GM18520 (cell line): ENCODE data around the gene CARS2.
"Not testable (repeated sequence)": the region's sequence is repeated elsewhere in the genome, so short reads cannot be mapped to it uniquely, and the experiment has no call there.

Experiments
- ATAC-seq: cut with Tn5 transposase; IDR thresholded peaks from one replicate; pipeline ENCODE4 v1.9.1; 2021; ENCODE audit not compliant: unreplicated experiment

CARS2 gene

GRCh38 chr13:110639935-110640334 lies 66.0 kb downstream of the CARS2 start:
- ATAC-seq: no peak

GRCh38 chr13:110638814-110639806 lies 66.8 kb downstream of the CARS2 start:
- no peak for ATAC-seq

- no peak for ATAC-seq
These were observed 67.7 kb downstream of the CARS2 start for GRCh38 chr13:110638257-110638656.

- ATAC-seq: no peak
These were observed 68.2 kb downstream of the CARS2 start for GRCh38 chr13:110637747-110638146.

- no peak for ATAC-seq
These were observed 68.6 kb downstream of the CARS2 start for GRCh38 chr13:110637275-110637674.

GRCh38 chr13:110636701-110637201 lies 69.2 kb downstream of the CARS2 start:
- no peak for ATAC-seq

- no peak for ATAC-seq
These were observed 69.9 kb downstream of the CARS2 start for GRCh38 chr13:110636053-110636475.

- ATAC-seq: no peak
These were observed 70.4 kb downstream of the CARS2 start for GRCh38 chr13:110635405-110636002.

GRCh38 chr13:110634558-110634957 lies 71.4 kb downstream of the CARS2 start:
- ATAC-seq: no peak

GRCh38 chr13:110633776-110634175 lies 72.1 kb downstream of the CARS2 start:
- ATAC-seq: no peak

- not testable (repeated sequence) for ATAC-seq
These were observed 73.7 kb downstream of the CARS2 start for GRCh38 chr13:110632255-110632654.

GRCh38 chr13:110630566-110631119 lies 75.3 kb downstream of the CARS2 start:
- ATAC-seq: no peak

GRCh38 chr13:110629735-110630134 lies 76.2 kb downstream of the CARS2 start:
- ATAC-seq: no peak

- no peak for ATAC-seq
These were observed 76.8 kb downstream of the CARS2 start for GRCh38 chr13:110628952-110629701.

GRCh38 chr13:110628477-110628793 lies 77.5 kb downstream of the CARS2 start:
- no peak for ATAC-seq

GRCh38 chr13:110627761-110628476 lies 78.0 kb downstream of the CARS2 start:
- ATAC-seq: no peak

GRCh38 chr13:110627351-110627750 lies 78.6 kb downstream of the CARS2 start:
- ATAC-seq: no peak

GRCh38 chr13:110626521-110626920 lies 79.4 kb downstream of the CARS2 start:
- no peak for ATAC-seq

- ATAC-seq: no peak
These were observed 80.1 kb downstream of the CARS2 start for GRCh38 chr13:110625771-110626321.
